ENCODE data around the gene RIC3. TPM values are rescaled to one million over a fixed set of nuclear protein-coding genes. Genes with fewer than 3 reads are reported as not detected.

RIC3 gene
- total RNA-seq, 1 donor from 2014 or later = 0.52 TPM

GRCh38 chr11:8066036-8066910 lies 102.6 kb downstream of the RIC3 start:
- peaks cover 41 to 53% (median 46%) of the 10 kb centered on the region in 3 donors for H3K4me1 ChIP-seq (ENCODE audit: control insufficient read depth in 3 of 3, insufficient read depth in 3 of 3, low read length in 3 of 3)
- no peaks in the 10 kb centered on the region for H3K9me3 ChIP-seq (ENCODE audit: control insufficient read depth in 3 of 3, low read length in 3 of 3)
- no peaks in the 10 kb centered on the region for H3K36me3 ChIP-seq (ENCODE audit: control insufficient read depth in 3 of 3, insufficient read depth in 3 of 3, low read length in 3 of 3)
- no peak overlapping the region for H3K27ac ChIP-seq (ENCODE audit: low read depth, low read length)
- H3K27me3 ChIP-seq (ENCODE audit: control insufficient read depth in 3 of 3, insufficient read depth in 3 of 3, low read length in 3 of 3) = no peaks in the 10 kb centered on the region
- H3K9ac ChIP-seq (ENCODE audit: low read depth in 1 of 3, low read length in 3 of 3) = no peak overlapping the region
- no peak overlapping the region for H3K4me3 ChIP-seq (ENCODE audit: low read length in 3 of 3)

- no peak overlapping the region for H3K9ac ChIP-seq (ENCODE audit: low read depth in 1 of 3, low read length in 3 of 3)
- H3K36me3 ChIP-seq (ENCODE audit: control insufficient read depth in 3 of 3, insufficient read depth in 3 of 3, low read length in 3 of 3) = no peaks in the 10 kb centered on the region
- H3K9me3 ChIP-seq (ENCODE audit: control insufficient read depth in 3 of 3, low read length in 3 of 3) = no peaks in the 10 kb centered on the region
- no peak overlapping the region for H3K4me3 ChIP-seq (ENCODE audit: low read length in 3 of 3)
- no peak overlapping the region for H3K27ac ChIP-seq (ENCODE audit: low read depth, low read length)
- peaks cover 44 to 58% (median 55%) of the 10 kb centered on the region in 3 donors for H3K4me1 ChIP-seq (ENCODE audit: control insufficient read depth in 3 of 3, insufficient read depth in 3 of 3, low read length in 3 of 3)
- no peaks in the 10 kb centered on the region for H3K27me3 ChIP-seq (ENCODE audit: control insufficient read depth in 3 of 3, insufficient read depth in 3 of 3, low read length in 3 of 3)
Observed at GRCh38 chr11:8065031-8065430, 103.8 kb downstream of the RIC3 start.

- Histone ChIP-seq H3K9ac (ENCODE audit: low read depth in 1 of 3, low read length in 3 of 3) (no peak overlapping the region), H3K9me3 (ENCODE audit: control insufficient read depth in 3 of 3, low read length in 3 of 3) (no peaks in the 10 kb centered on the region), H3K36me3 (ENCODE audit: control insufficient read depth in 3 of 3, insufficient read depth in 3 of 3, low read length in 3 of 3) (no peaks in the 10 kb centered on the region), H3K4me1 (ENCODE audit: control insufficient read depth in 3 of 3, insufficient read depth in 3 of 3, low read length in 3 of 3) (peaks cover 41 to 57% (median 47%) of the 10 kb centered on the region in 3 donors), H3K4me3 (ENCODE audit: low read length in 3 of 3) (peak overlapping the region in 1 of 3 donors; percentile 23), H3K27me3 (ENCODE audit: control insufficient read depth in 3 of 3, insufficient read depth in 3 of 3, low read length in 3 of 3) (no peaks in the 10 kb centered on the region), H3K27ac (ENCODE audit: low read depth, low read length) (peak overlapping the region; percentile 63)
Observed at GRCh38 chr11:8063324-8063723, 105.5 kb downstream of the RIC3 start.

- Histone ChIP-seq H3K36me3 (ENCODE audit: control insufficient read depth in 3 of 3, insufficient read depth in 3 of 3, low read length in 3 of 3) (no peaks in the 10 kb centered on the region), H3K27ac (ENCODE audit: low read depth, low read length) (peak overlapping the region; percentile 63), H3K4me3 (ENCODE audit: low read length in 3 of 3) (peak overlapping the region in 1 of 3 donors; percentile 23), H3K9ac (ENCODE audit: low read depth in 1 of 3, low read length in 3 of 3) (peak overlapping the region in 2 of 3 donors; percentile 44 to 54), H3K9me3 (ENCODE audit: control insufficient read depth in 3 of 3, low read length in 3 of 3) (no peaks in the 10 kb centered on the region), H3K4me1 (ENCODE audit: control insufficient read depth in 3 of 3, insufficient read depth in 3 of 3, low read length in 3 of 3) (peaks cover 37 to 53% (median 42%) of the 10 kb centered on the region in 3 donors), H3K27me3 (ENCODE audit: control insufficient read depth in 3 of 3, insufficient read depth in 3 of 3, low read length in 3 of 3) (no peaks in the 10 kb centered on the region)
Observed at GRCh38 chr11:8062781-8063257, 106.0 kb downstream of the RIC3 start.

GRCh38 chr11:8061555-8062428 lies 107.0 kb downstream of the RIC3 start:
- Histone ChIP-seq H3K27ac (ENCODE audit: low read depth, low read length) (no peak overlapping the region), H3K4me1 (ENCODE audit: control insufficient read depth in 3 of 3, insufficient read depth in 3 of 3, low read length in 3 of 3) (peaks cover 41 to 51% (median 43%) of the 10 kb centered on the region in 3 donors)

GRCh38 chr11:8060801-8061554 lies 107.8 kb downstream of the RIC3 start:
- peak overlapping the region in 2 of 3 donors; percentile 3 to 17 for H3K9ac ChIP-seq (ENCODE audit: low read depth in 1 of 3, low read length in 3 of 3)
- H3K27me3 ChIP-seq (ENCODE audit: control insufficient read depth in 3 of 3, insufficient read depth in 3 of 3, low read length in 3 of 3) = no peaks in the 10 kb centered on the region
- H3K4me1 ChIP-seq (ENCODE audit: control insufficient read depth in 3 of 3, insufficient read depth in 3 of 3, low read length in 3 of 3) = peaks cover 43 to 58% (median 48%) of the 10 kb centered on the region in 3 donors
- no peaks in the 10 kb centered on the region for H3K9me3 ChIP-seq (ENCODE audit: control insufficient read depth in 3 of 3, low read length in 3 of 3)
- no peaks in the 10 kb centered on the region for H3K36me3 ChIP-seq (ENCODE audit: control insufficient read depth in 3 of 3, insufficient read depth in 3 of 3, low read length in 3 of 3)
- no peak overlapping the region for H3K4me3 ChIP-seq (ENCODE audit: low read length in 3 of 3)
- no peak overlapping the region for H3K27ac ChIP-seq (ENCODE audit: low read depth, low read length)

More at GRCh38 chr11:8061555-8062428, 107.0 kb downstream of the RIC3 start:
- Histone ChIP-seq H3K9me3 (ENCODE audit: control insufficient read depth in 3 of 3, low read length in 3 of 3) (no peaks in the 10 kb centered on the region), H3K9ac (ENCODE audit: low read depth in 1 of 3, low read length in 3 of 3) (peak overlapping the region in 1 of 3 donors; percentile 3), H3K4me3 (ENCODE audit: low read length in 3 of 3) (no peak overlapping the region), H3K27me3 (ENCODE audit: control insufficient read depth in 3 of 3, insufficient read depth in 3 of 3, low read length in 3 of 3) (no peaks in the 10 kb centered on the region), H3K36me3 (ENCODE audit: control insufficient read depth in 3 of 3, insufficient read depth in 3 of 3, low read length in 3 of 3) (no peaks in the 10 kb centered on the region)

- Histone ChIP-seq H3K4me3 (ENCODE audit: low read length in 3 of 3) (no peak overlapping the region), H3K9me3 (ENCODE audit: control insufficient read depth in 3 of 3, low read length in 3 of 3) (no peaks in the 10 kb centered on the region), H3K36me3 (ENCODE audit: control insufficient read depth in 3 of 3, insufficient read depth in 3 of 3, low read length in 3 of 3) (no peaks in the 10 kb centered on the region), H3K27ac (ENCODE audit: low read depth, low read length) (no peak overlapping the region), H3K9ac (ENCODE audit: low read depth in 1 of 3, low read length in 3 of 3) (peak overlapping the region in 2 of 3 donors; percentile 16 to 25), H3K4me1 (ENCODE audit: control insufficient read depth in 3 of 3, insufficient read depth in 3 of 3, low read length in 3 of 3) (peaks cover 43 to 58% (median 48%) of the 10 kb centered on the region in 3 donors), H3K27me3 (ENCODE audit: control insufficient read depth in 3 of 3, insufficient read depth in 3 of 3, low read length in 3 of 3) (no peaks in the 10 kb centered on the region)
Observed at GRCh38 chr11:8060146-8060719, 108.6 kb downstream of the RIC3 start.

- H3K9ac ChIP-seq (ENCODE audit: low read depth in 1 of 3, low read length in 3 of 3) = peak overlapping the region in 2 of 3 donors; percentile 16 to 25
- H3K4me1 ChIP-seq (ENCODE audit: control insufficient read depth in 3 of 3, insufficient read depth in 3 of 3, low read length in 3 of 3) = peaks cover 43 to 56% (median 46%) of the 10 kb centered on the region in 3 donors
- H3K36me3 ChIP-seq (ENCODE audit: control insufficient read depth in 3 of 3, insufficient read depth in 3 of 3, low read length in 3 of 3) = no peaks in the 10 kb centered on the region
- no peaks in the 10 kb centered on the region for H3K9me3 ChIP-seq (ENCODE audit: control insufficient read depth in 3 of 3, low read length in 3 of 3)
- no peaks in the 10 kb centered on the region for H3K27me3 ChIP-seq (ENCODE audit: control insufficient read depth in 3 of 3, insufficient read depth in 3 of 3, low read length in 3 of 3)
- H3K27ac ChIP-seq (ENCODE audit: low read depth, low read length) = no peak overlapping the region
- peak overlapping the region in 1 of 3 donors; percentile 13 for H3K4me3 ChIP-seq (ENCODE audit: low read length in 3 of 3)
Observed at GRCh38 chr11:8059571-8060011, 109.2 kb downstream of the RIC3 start.

- no peaks in the 10 kb centered on the region for H3K36me3 ChIP-seq (ENCODE audit: control insufficient read depth in 3 of 3, insufficient read depth in 3 of 3, low read length in 3 of 3)
- H3K4me1 ChIP-seq (ENCODE audit: control insufficient read depth in 3 of 3, insufficient read depth in 3 of 3, low read length in 3 of 3) = peaks cover 40 to 51% (median 41%) of the 10 kb centered on the region in 3 donors
- no peak overlapping the region for H3K4me3 ChIP-seq (ENCODE audit: low read length in 3 of 3)
- H3K9ac ChIP-seq (ENCODE audit: low read depth in 1 of 3, low read length in 3 of 3) = no peak overlapping the region
- H3K27me3 ChIP-seq (ENCODE audit: control insufficient read depth in 3 of 3, insufficient read depth in 3 of 3, low read length in 3 of 3) = no peaks in the 10 kb centered on the region
- H3K9me3 ChIP-seq (ENCODE audit: control insufficient read depth in 3 of 3, low read length in 3 of 3) = no peaks in the 10 kb centered on the region
- H3K27ac ChIP-seq (ENCODE audit: low read depth, low read length) = no peak overlapping the region
Observed at GRCh38 chr11:8059030-8059429, 109.8 kb downstream of the RIC3 start.

Measured in skeletal muscle tissue (tissue), 4 donors.